Endometrial microvascular endothelial cells (primary cell): ENCODE measurements around the gene FOCAD. TPM values are rescaled to one million over a fixed set of nuclear protein-coding genes. Genes with fewer than 3 reads are reported as not detected.
"Not testable (repeated sequence)": the region's sequence is repeated elsewhere in the genome, so short reads cannot be mapped to it uniquely, and the experiment has no call there.

ENCODE experiments used
- in situ Hi-C: cut with HindIII; loops from 2 replicates; pipeline ENCODE4 v1.10.0; 2017; ENCODE audit warnings: low sequenced_read_pairs, low pct_unique_long_range_greater_than_20kb; ENCODE audit errors: inconsistent ontology term
- total RNA-seq: library from RNA; depleted of rRNA; stranded (reverse); fragments of >200 nt; gene quantifications from one replicate; pipeline ENCODE4 v1.2.3, GENCODE V29; 2015; ENCODE audit errors: inconsistent ontology term

The FOCAD gene, protein sequence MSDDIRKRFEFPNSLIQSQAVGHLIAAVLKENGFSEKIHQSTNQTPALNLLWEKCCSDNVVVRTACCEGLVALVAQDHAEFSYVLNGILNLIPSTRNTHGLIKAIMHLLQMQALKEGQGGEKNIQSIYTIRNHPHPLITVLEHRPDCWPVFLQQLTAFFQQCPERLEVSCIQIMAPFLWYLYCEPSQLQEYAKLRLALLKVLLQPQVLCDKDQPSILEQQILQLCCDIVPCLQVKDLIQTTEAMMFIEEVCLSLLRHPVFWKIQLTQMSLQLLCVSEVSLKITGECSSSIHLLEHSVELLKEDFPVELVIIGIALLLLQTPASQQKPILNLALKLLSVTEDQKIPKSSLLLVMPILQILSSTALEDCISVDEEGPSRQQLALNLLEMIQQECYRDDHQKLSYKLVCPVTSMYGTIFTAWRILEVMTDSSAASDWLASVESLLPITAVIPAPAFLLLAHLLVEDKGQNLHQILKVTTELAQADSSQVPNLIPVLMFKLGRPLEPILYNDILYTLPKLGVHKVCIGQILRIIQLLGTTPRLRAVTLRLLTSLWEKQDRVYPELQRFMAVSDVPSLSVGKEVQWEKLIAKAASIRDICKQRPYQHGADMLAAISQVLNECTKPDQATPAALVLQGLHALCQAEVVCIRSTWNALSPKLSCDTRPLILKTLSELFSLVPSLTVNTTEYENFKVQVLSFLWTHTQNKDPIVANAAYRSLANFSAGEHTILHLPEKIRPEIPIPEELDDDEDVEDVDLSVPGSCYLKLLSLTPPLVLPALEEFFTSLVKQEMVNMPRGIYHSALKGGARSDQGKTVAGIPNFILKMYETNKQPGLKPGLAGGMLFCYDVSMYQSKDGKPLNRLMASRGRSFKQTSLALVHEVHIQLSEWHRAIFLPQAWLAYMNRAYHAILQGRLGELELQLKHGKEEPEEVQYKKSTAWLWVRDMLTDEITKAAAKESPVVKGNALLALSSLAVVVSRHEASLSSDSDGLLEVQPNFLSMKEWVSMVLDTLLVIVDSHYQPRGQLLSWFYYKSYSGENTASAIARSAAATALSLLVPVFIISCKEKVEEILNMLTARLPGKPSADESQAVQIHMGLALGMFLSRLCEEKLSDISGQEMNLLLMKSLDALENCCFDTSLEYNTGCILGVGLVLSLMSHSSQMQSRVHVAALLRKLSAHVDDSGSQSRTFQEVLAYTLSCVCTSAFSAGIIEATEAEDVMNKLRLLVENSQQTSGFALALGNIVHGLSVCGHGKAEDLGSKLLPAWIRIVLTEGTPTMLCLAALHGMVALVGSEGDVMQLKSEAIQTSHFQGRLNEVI (N-terminal part only)
- total RNA-seq: 101 TPM

DNA sequence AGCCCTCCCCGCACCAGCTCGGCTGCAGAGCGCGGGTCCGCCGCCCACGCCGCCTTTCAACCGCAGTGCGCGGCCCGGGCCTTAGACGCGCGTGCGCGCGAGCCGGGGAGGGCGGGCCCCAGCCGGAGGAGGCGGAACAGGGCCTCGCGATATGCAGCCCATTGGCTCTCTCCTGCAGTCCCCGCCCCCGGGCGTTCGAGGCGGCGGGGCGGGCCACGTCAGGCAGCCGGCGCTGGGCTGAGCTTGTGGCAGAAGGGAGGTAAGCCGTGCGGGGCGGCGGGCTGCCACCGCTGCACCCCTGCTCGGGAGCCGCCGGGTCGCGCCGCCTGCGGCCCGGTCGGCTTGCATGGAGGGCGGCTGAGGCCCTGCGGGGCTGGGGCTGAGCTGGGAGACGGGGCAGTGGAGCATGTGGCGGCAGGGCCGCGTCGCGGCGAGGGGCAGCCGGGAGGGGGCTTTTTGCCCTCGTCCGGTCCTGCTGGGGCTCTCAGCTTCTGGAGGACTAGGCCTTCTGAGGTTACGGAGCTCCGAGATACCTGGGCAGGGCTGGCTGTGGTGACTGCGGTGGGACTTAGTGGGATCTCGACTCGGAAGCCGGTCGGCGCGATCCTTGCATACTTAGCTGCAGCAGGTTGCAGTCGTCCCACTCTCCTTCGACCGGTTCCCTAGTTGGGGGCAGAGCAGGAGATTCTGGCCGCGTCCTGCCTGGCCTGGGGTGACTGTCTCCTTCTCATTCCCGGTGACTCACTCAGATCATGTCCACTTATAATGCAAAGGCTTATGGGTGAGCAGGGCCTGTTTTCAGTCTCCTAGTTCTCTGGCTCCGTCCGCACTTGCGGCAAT is at the start of gene FOCAD:
Gene FOCAD, plus strand, starts transcription at position 225 of the 840 bp plus-strand sequence. CDS start 31,095 bp downstream, outside the sequence.
- in situ Hi-C loops: no loop called here

DNA sequence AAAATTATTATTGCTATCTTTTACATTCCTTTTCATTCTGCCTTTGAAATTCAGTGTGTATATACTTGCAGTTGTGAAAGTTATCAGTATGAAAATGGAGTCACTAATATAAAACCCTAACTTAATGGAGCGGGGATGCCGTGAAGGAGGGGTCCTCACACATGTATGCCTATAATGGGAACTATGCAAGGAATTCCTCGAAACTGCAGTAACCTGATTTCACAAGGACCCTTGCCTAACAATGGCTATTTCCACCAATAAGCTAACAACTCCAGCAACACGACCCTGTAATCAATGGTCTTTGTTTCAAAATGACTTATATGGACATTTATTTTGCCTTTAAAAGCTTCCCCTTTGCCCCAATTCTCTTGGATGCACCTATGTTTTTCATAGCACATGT is 49.2 kb upstream of the FOCAD start:
- in situ Hi-C loops: no loop called here

DNA sequence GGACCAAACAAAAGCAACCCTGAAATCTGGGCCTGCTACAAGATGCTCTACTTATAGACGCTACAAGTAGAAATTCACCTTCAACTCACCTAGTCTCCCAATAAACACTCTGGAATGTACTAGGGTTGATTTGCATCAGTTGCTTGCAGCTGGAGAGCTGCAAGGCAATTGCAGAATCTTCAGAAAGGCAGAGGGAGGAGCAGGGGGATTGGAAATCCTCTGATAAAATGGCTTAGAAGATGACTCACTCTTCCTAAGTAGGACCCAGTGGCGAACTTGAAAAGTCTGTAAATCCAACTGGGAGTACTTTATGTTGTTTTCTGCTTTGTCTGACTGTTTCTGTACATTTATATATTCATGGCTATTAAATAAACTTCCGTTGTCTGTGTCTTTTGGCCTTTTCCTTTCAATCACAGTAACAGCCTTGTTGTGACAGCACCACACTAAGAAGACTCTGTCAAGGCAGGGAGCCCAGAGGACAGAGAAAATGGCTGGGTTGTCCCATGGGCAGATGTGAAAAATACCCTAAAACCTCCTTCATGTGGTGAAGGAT is 47.1 kb upstream of the FOCAD start:
- in situ Hi-C loops: no loop called here

DNA sequence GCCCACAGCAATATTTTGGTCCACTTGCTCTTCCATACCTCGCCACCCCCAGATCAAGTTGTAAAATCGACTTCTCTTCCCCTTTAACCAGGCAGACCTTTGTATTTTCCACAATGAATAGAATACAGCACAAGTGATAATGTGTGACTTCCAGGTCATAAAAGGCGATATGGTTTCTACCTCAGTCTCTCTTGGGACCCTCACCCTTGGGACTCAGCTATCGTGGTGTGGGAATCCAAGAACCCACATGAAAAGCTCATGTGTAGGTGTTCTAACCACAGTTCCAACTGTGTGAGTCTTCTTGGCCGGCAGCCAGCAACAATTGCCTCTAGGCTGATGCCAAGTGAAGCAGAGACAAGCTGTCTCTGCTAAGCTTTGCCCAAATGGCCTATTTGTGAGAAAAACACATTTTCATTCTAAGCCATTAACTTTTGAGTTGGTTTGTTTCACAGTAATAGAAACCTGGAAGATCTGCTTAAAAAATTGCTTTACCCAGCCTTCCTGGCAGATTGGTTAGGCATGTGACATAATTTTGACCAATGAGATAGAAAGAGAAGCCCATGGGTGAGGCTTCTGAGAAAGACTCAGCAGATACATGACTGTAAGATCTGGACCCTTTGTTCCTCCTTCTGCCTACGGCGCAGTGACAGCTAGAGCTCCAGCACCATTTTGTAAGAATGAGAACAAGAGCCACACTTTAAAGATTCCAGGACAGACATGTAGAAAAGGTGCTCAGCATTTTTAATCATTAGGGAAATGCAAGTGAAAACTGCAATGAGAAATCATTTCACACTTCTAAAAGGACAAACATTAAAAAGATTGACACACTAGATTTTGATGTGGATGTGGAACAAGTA is 43.5 kb upstream of the FOCAD start:
- in situ Hi-C loops: no loop called here

DNA sequence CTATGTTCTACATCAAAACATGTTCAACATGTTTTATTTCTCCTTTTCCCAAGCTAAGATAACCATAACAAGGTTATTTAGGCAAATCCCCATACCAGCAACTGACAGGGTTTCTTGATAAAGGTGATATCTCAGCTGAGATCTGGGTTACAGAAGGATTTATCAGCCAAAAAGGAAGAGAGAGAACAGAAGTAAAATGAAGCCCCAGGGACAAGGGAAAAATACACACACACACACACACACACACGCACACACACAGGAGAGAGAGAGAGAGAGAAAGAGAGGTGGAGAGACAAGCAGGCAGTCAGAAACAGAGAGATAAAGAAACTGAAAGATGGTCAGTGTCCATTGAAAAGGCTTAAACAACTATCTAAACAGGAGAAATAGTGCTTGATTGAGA is 42.0 kb upstream of the FOCAD start:
- in situ Hi-C loops: no loop called here

DNA sequence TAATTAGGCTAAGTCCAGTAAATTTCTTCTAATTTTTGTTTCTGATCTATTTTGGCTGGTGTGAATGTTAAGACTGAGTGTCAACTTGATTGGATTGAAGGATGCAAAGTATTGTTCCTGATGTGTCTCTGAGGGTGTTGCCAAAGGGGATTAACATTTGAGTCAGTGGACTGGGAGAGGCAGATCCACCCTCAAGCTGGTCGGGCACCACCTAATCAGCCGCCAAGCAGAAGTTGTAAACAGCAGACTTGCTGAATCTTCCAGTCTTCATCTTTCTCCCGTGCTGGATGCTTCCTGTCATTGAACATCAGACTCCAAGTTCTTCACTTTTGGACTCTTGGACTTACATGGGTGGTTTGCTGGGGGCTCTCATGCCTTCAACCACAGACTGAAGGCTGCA is 40.4 kb upstream of the FOCAD start:
- in situ Hi-C loops: no loop called here

DNA sequence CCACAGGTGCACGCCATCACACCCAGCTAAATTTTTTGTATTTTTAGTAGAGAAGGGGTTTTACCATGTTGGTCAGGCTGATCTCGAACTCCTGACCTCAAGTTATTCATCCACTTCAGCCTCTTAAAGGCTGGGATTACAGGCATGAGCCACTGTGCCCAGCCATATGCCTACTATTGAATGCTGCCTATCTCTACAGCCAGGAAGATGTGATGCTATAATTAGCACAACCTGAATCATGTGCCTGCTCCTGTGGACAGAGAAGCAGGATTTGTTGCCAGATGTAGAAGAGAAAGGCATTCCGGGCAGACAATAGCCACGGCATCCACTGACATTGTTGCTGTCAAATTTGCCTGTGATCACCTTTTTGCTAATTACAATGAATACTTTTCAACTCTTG is 37.4 kb upstream of the FOCAD start:
- in situ Hi-C loops: no loop called here

DNA sequence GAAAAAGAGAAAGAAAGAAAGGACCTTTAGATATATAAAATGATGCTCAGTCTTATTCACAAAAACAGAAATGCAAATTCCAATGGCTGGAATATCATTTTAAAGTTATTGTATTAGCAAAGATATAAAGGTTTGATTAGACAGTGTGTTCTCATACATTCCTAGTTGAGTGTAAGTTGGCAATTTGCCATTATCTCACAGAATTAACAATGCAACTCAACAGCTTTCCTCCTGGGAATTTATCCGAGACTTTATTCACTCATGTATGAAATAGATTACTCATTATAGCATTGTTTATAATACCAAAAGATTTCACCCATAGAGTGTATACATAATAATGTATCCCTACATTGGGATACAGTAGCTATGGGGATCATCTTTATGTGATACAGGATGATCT is 34.7 kb upstream of the FOCAD start:
- in situ Hi-C loops: no loop called here

DNA sequence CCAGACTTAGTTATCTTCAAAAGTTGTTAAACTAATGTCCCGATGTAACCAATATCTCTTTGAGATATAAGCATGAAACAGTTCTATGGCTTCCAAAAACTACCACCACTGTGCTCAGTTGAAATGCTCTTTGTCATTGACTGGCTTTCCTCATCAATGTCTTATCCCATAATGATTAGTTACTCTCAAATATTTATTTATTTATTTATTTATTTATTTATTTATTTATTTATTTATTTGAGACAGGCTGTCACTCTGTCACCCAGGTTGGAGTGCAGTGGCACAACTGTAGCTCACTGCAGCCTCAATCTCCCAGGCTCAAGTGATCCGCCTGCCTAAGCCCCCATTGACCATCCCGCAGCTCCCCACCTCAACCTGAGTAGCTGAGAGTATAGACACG is 33.7 kb upstream of the FOCAD start:
- in situ Hi-C loops: no loop called here

DNA sequence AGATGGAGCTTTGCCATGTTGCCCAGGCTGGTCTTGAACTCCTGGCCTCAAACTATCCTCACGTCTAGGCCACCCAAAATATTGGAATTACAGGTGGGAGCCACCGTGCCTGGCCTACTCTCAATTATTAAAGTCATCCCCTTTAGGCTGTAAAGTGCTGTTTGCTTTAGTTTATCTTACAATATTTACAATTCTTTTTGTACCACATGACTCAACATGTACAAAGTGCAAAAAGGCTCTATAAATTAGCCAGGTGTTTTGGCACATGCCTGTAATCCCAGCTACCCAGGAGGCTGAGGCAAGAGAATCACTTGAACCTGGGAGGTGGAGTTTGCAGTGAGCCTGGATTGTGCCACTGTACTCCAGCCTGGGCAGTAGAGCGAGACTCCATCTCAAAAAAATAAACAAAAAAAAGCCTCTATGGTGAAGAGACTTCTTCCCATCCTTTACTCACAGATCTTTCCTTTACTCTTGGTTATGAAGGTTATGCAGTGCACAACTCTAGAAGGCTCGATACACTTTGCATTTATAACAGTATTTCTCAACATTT is 33.2 kb upstream of the FOCAD start:
- in situ Hi-C loops: no loop called here

DNA sequence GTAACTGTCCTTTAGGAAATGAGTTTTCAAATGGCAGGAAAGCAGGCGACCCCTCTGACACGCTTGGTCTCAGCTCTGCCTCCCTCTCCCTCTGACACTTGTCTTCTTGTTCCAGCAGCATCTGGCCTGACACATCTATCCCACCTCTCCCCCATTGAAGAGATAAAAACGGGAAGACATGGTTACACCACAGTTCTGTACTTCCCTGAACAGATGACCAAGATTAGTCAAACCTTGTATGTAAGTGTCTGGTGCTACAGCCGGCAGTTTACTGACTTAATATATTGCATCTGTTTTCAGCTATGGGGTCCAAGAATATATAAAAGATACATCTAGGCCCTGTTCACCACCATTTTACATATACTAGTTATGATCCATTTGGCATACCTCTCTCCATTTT is 32.1 kb upstream of the FOCAD start:
- in situ Hi-C loops: no loop called here

DNA sequence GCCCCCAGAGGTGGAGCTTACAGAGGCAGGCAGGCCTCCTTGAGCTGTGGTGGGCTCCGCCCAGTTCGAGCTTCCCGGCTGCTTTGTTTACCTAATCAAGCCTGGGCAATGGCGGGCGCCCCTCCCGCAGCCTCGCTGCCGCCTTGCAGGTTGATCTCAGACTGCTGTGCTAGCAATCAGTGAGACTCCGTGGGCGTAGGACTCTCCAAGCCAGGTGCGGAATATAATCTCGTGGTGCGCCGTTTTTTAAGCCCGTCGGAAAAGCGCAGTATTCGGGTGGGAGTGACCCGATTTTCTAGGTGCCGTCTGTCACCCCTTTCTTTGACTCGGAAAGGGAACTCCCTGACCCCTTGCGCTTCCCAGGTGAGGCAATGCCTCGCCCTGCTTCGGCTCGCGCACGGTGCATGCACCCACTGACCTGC is 25.8 kb upstream of the FOCAD start:
- in situ Hi-C loops: not testable (repeated sequence)

DNA sequence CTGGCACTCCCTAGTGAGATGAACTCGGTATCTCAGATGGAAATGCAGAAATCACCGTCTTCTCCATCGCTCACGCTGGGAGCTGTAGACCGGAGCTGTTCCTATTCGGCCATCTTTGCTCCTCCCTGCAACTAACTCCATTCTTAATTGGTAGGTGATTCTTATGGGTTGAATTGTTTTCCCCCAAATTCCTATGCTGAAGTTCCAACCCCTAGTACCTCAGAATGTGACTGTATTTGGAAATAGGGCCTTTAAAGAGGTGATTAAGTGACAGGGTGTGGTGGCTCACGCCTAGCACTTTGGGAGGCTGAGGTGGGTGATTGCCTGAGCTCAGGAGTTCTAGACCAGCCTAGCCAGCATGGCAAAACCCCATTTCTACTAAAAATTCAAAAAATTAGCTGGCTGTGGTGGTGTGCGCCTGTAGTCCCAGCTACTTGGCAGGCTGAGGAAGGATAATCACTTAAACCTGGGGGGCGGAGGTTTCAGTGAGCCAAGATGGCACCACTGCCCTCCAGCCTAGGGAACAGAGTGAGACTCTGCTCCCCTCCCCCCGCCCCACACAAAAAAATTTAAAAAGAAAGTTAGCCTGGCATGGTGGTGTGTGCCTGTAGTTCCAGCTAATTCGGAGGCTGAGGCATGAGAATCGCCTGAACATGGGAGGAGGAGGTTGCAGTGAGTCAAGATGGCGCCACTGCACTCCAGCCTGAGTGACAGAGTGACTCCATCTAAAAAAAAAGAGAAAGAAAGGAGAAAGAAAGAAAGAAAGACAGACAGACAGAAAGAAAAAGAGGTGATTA is 25.2 kb upstream of the FOCAD start:
- in situ Hi-C loops: no loop called here

DNA sequence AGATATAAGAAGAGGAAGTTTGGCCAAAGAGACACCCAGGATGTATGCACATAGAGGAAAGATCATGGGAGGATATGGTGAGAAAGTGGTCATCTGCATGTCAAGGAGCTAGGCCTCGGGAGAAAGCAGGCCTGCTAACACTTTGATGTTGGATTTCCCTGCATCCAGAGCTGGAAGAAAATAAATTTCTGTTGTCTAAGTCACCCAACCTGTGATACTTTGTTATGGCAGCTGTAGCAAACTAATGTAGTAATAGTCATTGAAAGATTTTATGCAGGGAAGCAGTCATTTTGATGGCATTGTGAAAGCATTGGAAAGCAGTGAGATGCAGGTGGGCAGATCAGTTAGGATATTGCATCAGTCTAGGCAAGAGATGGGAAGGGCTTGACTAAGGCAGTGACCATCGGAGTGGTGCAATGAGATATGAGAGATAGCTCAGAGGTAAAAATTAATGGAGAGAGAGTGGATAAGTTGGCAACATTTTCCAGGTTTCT is 24.5 kb upstream of the FOCAD start:
- in situ Hi-C loops: no loop called here

DNA sequence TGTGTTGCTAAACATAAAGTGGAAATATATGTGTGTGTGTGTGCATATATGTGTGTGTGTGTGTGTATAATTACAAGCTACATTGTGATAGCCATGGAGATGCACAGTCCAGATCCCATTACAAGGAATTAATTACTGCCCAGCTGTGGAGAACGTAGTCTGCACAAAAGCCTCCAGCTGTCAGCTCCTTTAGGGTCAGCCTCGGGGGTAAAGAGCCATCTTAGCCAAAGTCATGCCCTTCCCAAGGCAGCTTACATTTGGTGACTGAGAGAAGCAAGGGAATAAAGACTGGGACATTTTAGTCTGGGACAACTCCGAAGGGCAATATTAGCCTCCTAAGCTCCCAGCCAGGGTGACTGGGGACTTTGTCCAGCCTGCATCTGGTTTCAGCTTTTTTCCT is 21.9 kb upstream of the FOCAD start:
- in situ Hi-C loops: no loop called here

DNA sequence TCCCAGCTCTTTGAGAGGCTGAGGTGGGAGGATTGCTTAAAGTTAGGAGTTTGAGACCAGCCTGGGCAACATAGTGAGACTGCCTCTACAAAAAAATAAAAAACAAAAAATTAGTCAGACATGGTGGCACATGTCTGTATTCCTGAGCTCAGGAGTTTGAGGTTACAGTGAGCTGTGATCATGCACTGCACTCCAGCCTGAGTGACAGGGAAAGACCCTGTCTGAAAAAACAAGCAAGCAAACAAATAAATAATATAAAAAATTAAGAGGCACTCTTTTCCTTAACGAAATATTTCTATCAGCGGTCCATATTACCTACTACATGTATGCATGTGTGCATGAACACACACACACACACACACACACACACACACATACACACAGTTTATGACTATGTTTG is 20.9 kb upstream of the FOCAD start:
- in situ Hi-C loops: no loop called here
